Measurements from ENCODE around the gene NPHP4.
"Not testable (repeated sequence)": the region's sequence is repeated elsewhere in the genome, so short reads cannot be mapped to it uniquely, and the experiment has no call there.

Gene NPHP4

GRCh38 chr1:5901841-5902240 is 90.4 kb downstream of the NPHP4 start:
- in situ Hi-C loops (cut with MboI; ENCODE audit: low sequenced_read_pairs), result no loop called here

GRCh38 chr1:5901150-5901549 is 91.1 kb downstream of the NPHP4 start:
- in situ Hi-C loops (cut with MboI; ENCODE audit: low sequenced_read_pairs), result no loop called here

GRCh38 chr1:5898266-5898665 is 94.0 kb downstream of the NPHP4 start:
- in situ Hi-C loops (cut with MboI; ENCODE audit: low sequenced_read_pairs), result no loop called here

- in situ Hi-C loops (cut with MboI; ENCODE audit: low sequenced_read_pairs), result no loop called here
Observed at GRCh38 chr1:5896706-5897660, 95.2 kb downstream of the NPHP4 start.

- in situ Hi-C loops (cut with MboI; ENCODE audit: low sequenced_read_pairs), result no loop called here
Observed at GRCh38 chr1:5895446-5896406, 96.5 kb downstream of the NPHP4 start.

GRCh38 chr1:5893699-5894278 is 98.4 kb downstream of the NPHP4 start:
- in situ Hi-C loops (cut with MboI; ENCODE audit: low sequenced_read_pairs), result not testable (repeated sequence)

- in situ Hi-C loops (cut with MboI; ENCODE audit: low sequenced_read_pairs), result no loop called here
Observed at GRCh38 chr1:5892329-5892728, 99.9 kb downstream of the NPHP4 start.

- in situ Hi-C loops (cut with MboI; ENCODE audit: low sequenced_read_pairs), result no loop called here
Observed at GRCh38 chr1:5891736-5892135, 100.5 kb downstream of the NPHP4 start.

GRCh38 chr1:5891137-5891536 is 101.1 kb downstream of the NPHP4 start:
- in situ Hi-C loops (cut with MboI; ENCODE audit: low sequenced_read_pairs), result no loop called here

GRCh38 chr1:5890346-5891106 is 101.7 kb downstream of the NPHP4 start:
- in situ Hi-C loops (cut with MboI; ENCODE audit: low sequenced_read_pairs), result no loop called here

GRCh38 chr1:5889901-5890300 is 102.3 kb downstream of the NPHP4 start:
- in situ Hi-C loops (cut with MboI; ENCODE audit: low sequenced_read_pairs), result no loop called here

GRCh38 chr1:5889462-5889861 is 102.8 kb downstream of the NPHP4 start:
- in situ Hi-C loops (cut with MboI; ENCODE audit: low sequenced_read_pairs), result no loop called here

- in situ Hi-C loops (cut with MboI; ENCODE audit: low sequenced_read_pairs), result no loop called here
Observed at GRCh38 chr1:5888606-5889211, 103.5 kb downstream of the NPHP4 start.

GRCh38 chr1:5887971-5888361 is 104.3 kb downstream of the NPHP4 start:
- in situ Hi-C loops (cut with MboI; ENCODE audit: low sequenced_read_pairs), result no loop called here

- in situ Hi-C loops (cut with MboI; ENCODE audit: low sequenced_read_pairs), result no loop called here
Observed at GRCh38 chr1:5887349-5887970, 104.8 kb downstream of the NPHP4 start.

GRCh38 chr1:5886541-5887348 is 105.5 kb downstream of the NPHP4 start:
- in situ Hi-C loops (cut with MboI; ENCODE audit: low sequenced_read_pairs), result no loop called here

- in situ Hi-C loops (cut with MboI; ENCODE audit: low sequenced_read_pairs), result no loop called here
Observed at GRCh38 chr1:5886140-5886483, 106.1 kb downstream of the NPHP4 start.

GRCh38 chr1:5885471-5886139 is 106.6 kb downstream of the NPHP4 start:
- in situ Hi-C loops (cut with MboI; ENCODE audit: low sequenced_read_pairs), result no loop called here

Measured in HL-60/S4 (cell line).